ENCODE data around the gene GPBP1L1. TPM values are rescaled to one million over a fixed set of nuclear protein-coding genes. Genes with fewer than 3 reads are reported as not detected.

GPBP1L1 gene, protein sequence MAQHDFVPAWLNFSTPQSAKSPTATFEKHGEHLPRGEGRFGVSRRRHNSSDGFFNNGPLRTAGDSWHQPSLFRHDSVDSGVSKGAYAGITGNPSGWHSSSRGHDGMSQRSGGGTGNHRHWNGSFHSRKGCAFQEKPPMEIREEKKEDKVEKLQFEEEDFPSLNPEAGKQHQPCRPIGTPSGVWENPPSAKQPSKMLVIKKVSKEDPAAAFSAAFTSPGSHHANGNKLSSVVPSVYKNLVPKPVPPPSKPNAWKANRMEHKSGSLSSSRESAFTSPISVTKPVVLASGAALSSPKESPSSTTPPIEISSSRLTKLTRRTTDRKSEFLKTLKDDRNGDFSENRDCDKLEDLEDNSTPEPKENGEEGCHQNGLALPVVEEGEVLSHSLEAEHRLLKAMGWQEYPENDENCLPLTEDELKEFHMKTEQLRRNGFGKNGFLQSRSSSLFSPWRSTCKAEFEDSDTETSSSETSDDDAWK
- 100 to 1,000 TPM; 117 to 124 TPM for total RNA-seq
- polyA plus RNA-seq (2013, experiment 1 of 2) = 79.0 TPM
- 76.2 TPM for polyA plus RNA-seq (2013, experiment 2 of 2)
- long read RNA-seq, experiment 1, partial matches to known transcripts = 6 of 16 reads
- long read RNA-seq, experiment 1, other reads (novel, unspliced or antisense) = 5 of 16 reads
- long read RNA-seq, experiment 2, transcript GPBP1L1-201 (12 exons, 3,599 nt) = major isoform, 64 of 204 reads
- long read RNA-seq, experiment 2, transcript GPBP1L1-202 (13 exons, 3,736 nt) = minor isoform, 63 of 204 reads
- long read RNA-seq, experiment 2, partial matches to known transcripts = 18 of 204 reads
- long read RNA-seq, experiment 2, other reads (novel, unspliced or antisense) = 59 of 204 reads
- long read RNA-seq, experiment 3, transcript GPBP1L1-201 (12 exons, 3,599 nt) = minor isoform, 36 of 145 reads
- long read RNA-seq, experiment 3, transcript GPBP1L1-202 (13 exons, 3,736 nt) = major isoform, 56 of 145 reads
- long read RNA-seq, experiment 3, partial matches to known transcripts = 11 of 145 reads
- long read RNA-seq, experiment 3, other reads (novel, unspliced or antisense) = 41 of 145 reads
- long read RNA-seq, experiment 4, partial matches to known transcripts = 1 of 9 reads
- long read RNA-seq, experiment 4, other reads (novel, unspliced or antisense) = 4 of 9 reads

DNA sequence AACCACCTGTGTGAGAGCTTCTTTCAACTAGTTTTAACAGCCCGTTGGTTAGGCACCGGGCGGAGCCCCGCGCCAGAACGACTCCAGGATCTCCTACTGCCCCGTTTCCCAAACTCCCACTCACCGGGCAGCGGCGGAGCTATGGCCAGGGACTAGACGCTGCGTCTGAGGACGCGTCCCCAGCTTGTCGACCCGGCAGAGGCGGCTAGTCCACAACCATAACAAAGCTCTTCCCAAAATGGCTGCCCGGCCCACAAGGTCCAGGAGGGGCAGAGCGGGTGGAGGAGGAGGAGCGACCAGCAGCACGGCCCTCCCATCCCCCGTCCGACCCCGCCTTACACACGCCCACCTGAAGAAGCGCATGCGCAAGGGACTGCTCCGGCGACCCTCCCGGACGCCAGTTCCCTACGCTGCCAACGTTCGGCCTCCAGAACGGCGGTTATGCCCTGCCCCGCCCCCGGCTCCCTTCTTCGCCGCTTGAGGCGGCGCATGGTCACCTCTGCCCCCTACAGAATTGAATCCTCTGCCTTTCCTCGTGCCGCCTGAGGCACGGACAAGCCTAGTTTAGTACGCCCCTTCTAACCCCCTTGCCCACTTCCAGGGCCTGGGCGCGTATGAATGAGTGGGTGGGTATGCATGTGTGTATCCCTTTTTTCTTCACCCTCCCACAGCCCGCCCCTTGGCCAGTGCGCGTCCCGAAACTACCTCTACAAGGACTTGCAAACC is at the start of gene GPBP1L1:
GPBP1L1 (minus strand) TSS at position 246 of the 726 bp plus-strand sequence. CDS start 27,446 bp downstream, outside the sequence.
- peak within 1 kb of the TSS; percentile 93 for H3K4me3 Mint-ChIP-seq
- peaks cover 13% of the 10 kb centered on the region for H3K36me3 Mint-ChIP-seq (ENCODE audit: low read depth)
- Histone ChIP-seq H3K4me1 (ENCODE audit: control insufficient read depth, insufficient read depth, low read length) (peaks cover 4% of the 10 kb centered on the region), H3K27ac (ENCODE audit: low read depth, low read length) (peak within 1 kb of the TSS; percentile 93), H3K36me3 (ENCODE audit: control insufficient read depth, insufficient read depth, low read length) (peaks cover 10% of the 10 kb centered on the region), H3K9me3 (ENCODE audit: control insufficient read depth, low read length) (no peaks in the 10 kb centered on the region), H3K27me3 (ENCODE audit: control insufficient read depth, insufficient read depth, low read length, poor library complexity, severe bottlenecking) (no peaks in the 10 kb centered on the region), H3K9ac (ENCODE audit: extremely low read depth, low read length, poor library complexity, severe bottlenecking) (peak within 1 kb of the TSS; percentile 99), H3K4me3 (ENCODE audit: low read length) (peak within 1 kb of the TSS; percentile 99)
- TF ChIP-seq, protein P1, sequence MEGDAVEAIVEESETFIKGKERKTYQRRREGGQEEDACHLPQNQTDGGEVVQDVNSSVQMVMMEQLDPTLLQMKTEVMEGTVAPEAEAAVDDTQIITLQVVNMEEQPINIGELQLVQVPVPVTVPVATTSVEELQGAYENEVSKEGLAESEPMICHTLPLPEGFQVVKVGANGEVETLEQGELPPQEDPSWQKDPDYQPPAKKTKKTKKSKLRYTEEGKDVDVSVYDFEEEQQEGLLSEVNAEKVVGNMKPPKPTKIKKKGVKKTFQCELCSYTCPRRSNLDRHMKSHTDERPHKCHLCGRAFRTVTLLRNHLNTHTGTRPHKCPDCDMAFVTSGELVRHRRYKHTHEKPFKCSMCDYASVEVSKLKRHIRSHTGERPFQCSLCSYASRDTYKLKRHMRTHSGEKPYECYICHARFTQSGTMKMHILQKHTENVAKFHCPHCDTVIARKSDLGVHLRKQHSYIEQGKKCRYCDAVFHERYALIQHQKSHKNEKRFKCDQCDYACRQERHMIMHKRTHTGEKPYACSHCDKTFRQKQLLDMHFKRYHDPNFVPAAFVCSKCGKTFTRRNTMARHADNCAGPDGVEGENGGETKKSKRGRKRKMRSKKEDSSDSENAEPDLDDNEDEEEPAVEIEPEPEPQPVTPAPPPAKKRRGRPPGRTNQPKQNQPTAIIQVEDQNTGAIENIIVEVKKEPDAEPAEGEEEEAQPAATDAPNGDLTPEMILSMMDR (conservative IDR thresholded peaks at IDR 0.05) = no peak
- H3K9me3 Mint-ChIP-seq = no peaks in the 10 kb centered on the region
- no peaks in the 10 kb centered on the region for H3K27me3 Mint-ChIP-seq (ENCODE audit: insufficient read depth)
- WGBS, 2 experiments (ENCODE audit: insufficient coverage in 1 of 2, insufficient read length in 1 of 2) = 0% methylated on average over 10 to 50 of the region's 52 CpGs
- peak within 1 kb of the TSS; percentile 99 for H3K27ac Mint-ChIP-seq
- peaks cover 30% of the 10 kb centered on the region for H3K4me1 Mint-ChIP-seq
- peak; percentile 99 for DNase-seq

DNA sequence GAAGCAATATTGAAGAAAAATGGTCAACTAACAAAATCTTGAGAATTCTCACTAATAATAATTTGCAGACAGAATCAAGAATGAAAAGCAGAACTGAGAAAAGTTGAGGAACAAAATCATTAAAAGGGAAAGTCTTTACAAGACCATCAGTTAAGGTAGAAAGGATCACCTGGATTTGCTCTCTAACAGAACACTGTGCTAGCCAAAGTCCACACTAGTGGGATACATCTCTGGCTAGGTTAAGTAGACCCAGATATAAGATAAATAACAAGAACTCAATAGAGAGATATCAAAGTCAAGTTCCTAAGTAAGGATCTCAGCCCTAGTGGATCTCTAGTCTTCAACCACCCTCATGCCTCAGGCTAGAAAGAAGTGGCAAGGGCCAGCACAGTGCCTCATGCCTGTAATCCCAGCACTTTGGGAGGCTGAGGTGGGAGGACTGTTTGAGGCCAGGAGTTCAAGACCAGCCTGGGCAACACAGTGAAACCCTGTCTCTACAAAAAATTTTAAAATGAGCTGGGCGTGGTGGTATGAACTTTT is 44.5 kb upstream of the GPBP1L1 start:
- WGBS, 2 experiments (ENCODE audit: insufficient coverage in 1 of 2, insufficient read length in 1 of 2) = 71 to 91% methylated on average over 1 of the region's 1 CpG
- no peaks in the 10 kb centered on the region for H3K27me3 Mint-ChIP-seq (ENCODE audit: insufficient read depth)
- Histone ChIP-seq H3K9ac (ENCODE audit: extremely low read depth, low read length, poor library complexity, severe bottlenecking) (no peak overlapping the region), H3K4me1 (ENCODE audit: control insufficient read depth, insufficient read depth, low read length) (no peaks in the 10 kb centered on the region), H3K4me3 (ENCODE audit: low read length) (no peak overlapping the region), H3K9me3 (ENCODE audit: control insufficient read depth, low read length) (no peaks in the 10 kb centered on the region), H3K27ac (ENCODE audit: low read depth, low read length) (no peak overlapping the region), H3K36me3 (ENCODE audit: control insufficient read depth, insufficient read depth, low read length) (peaks cover 6% of the 10 kb centered on the region), H3K27me3 (ENCODE audit: control insufficient read depth, insufficient read depth, low read length, poor library complexity, severe bottlenecking) (no peaks in the 10 kb centered on the region)
- TF ChIP-seq, protein P1 (conservative IDR thresholded peaks at IDR 0.05) = no peak
- no peak for DNase-seq
- no peak overlapping the region for H3K4me3 Mint-ChIP-seq
- peaks cover 3% of the 10 kb centered on the region for H3K9me3 Mint-ChIP-seq
- peaks cover 5% of the 10 kb centered on the region for H3K4me1 Mint-ChIP-seq
- H3K36me3 Mint-ChIP-seq (ENCODE audit: low read depth) = peaks cover 12% of the 10 kb centered on the region
- no peak overlapping the region for H3K27ac Mint-ChIP-seq
